ENCODE results near the gene ZNF729. TPM values are rescaled to one million over a fixed set of nuclear protein-coding genes. Genes with fewer than 3 reads are reported as not detected.

Gene ZNF729
- total RNA-seq, 1 experiment from 2014 or later = not detected

GRCh38 chr19:22256856-22257255 is 29.4 kb upstream of the ZNF729 start:
- H3K4me3 Mint-ChIP-seq = no peak overlapping the region

More at GRCh38 chr19:22256856-22257255, 29.4 kb upstream of the ZNF729 start:
- H2BK5ac ChIP-seq (ENCODE audit: insufficient read length, low read length) = no peak overlapping the region
- TF ChIP-seq CTCF (conservative IDR thresholded peaks at IDR 0.05) = no peak
- no peak overlapping the region for H3K27ac ChIP-seq (ENCODE audit: insufficient read length, low read depth, low read length)
- no peaks in the 10 kb centered on the region for H3K23me2 ChIP-seq (ENCODE audit: insufficient read length, low read depth, low read length, poor library complexity, severe bottlenecking)
- no peak overlapping the region for H2BK15ac ChIP-seq (ENCODE audit: low read depth, low read length)
- H3K4me1 ChIP-seq (ENCODE audit: insufficient read depth, low read length) = no peaks in the 10 kb centered on the region
- H3K23ac ChIP-seq (ENCODE audit: insufficient read length, low read depth, low read length) = no peak overlapping the region
- no peak overlapping the region for H2BK12ac ChIP-seq (ENCODE audit: insufficient read length, low read depth, low read length)
- H3K79me1 ChIP-seq (ENCODE audit: insufficient read depth, low read depth, low read length, poor library complexity, severe bottlenecking) = no peaks in the 10 kb centered on the region
- H3K9me3 Mint-ChIP-seq = peaks cover 88 to 94% of the 10 kb centered on the region in 2 experiments
- H3K27me3 Mint-ChIP-seq (ENCODE audit: low read depth) = no peaks in the 10 kb centered on the region
- no peak overlapping the region for H2BK20ac ChIP-seq (ENCODE audit: low read depth, low read length, poor library complexity, severe bottlenecking)
- H3K79me2 ChIP-seq (ENCODE audit: insufficient read depth, low read length) = no peaks in the 10 kb centered on the region
- no peak overlapping the region for H3K27ac Mint-ChIP-seq
- no peak for DNase-seq
- no peaks in the 10 kb centered on the region for H4K20me1 ChIP-seq (ENCODE audit: control insufficient read depth, insufficient read depth, insufficient read length)
- no peak overlapping the region for H2AFZ ChIP-seq (ENCODE audit: low read length)
- no peak overlapping the region for H3K14ac ChIP-seq (ENCODE audit: insufficient read depth, low read length)
- no peak overlapping the region for H2AK5ac ChIP-seq (ENCODE audit: insufficient read length, low read length)
- no peak overlapping the region for H4K91ac ChIP-seq (ENCODE audit: insufficient read length, low read depth, low read length)
- no peak overlapping the region for H3K4ac ChIP-seq (ENCODE audit: low read depth, low read length)
- H3K56ac ChIP-seq (ENCODE audit: insufficient read length, low read depth, low read length) = no peak overlapping the region
- no peak overlapping the region for H3K18ac ChIP-seq (ENCODE audit: insufficient read length, low read depth, low read length)
- H3K4me2 ChIP-seq (ENCODE audit: insufficient read depth, insufficient read length, low read length) = no peak overlapping the region
- H3K9ac ChIP-seq (ENCODE audit: extremely low read depth, insufficient read length, low read length) = no peak overlapping the region
- H3K27me3 ChIP-seq (ENCODE audit: insufficient read depth, low read length) = no peaks in the 10 kb centered on the region
- H3K9me3 ChIP-seq (ENCODE audit: control insufficient read depth, low read depth, low read length) = peaks cover 91% of the 10 kb centered on the region
- no peak overlapping the region for H3T11ph ChIP-seq (ENCODE audit: low read length)
- no peak overlapping the region for H4K8ac ChIP-seq (replicated peaks; ENCODE audit: insufficient read length, low read depth, low read length)
- H2BK120ac ChIP-seq (ENCODE audit: low read depth, low read length, poor library complexity, severe bottlenecking) = no peak overlapping the region
- H3K36me3 Mint-ChIP-seq (ENCODE audit: insufficient read depth in 1 of 3, low read depth in 3 of 3) = peaks cover 4 to 32% (median 14%) of the 10 kb centered on the region in 3 experiments; a peak in 5 of 7 replicates
- H3K4me1 Mint-ChIP-seq = no peaks in the 10 kb centered on the region
- H4K5ac ChIP-seq (ENCODE audit: insufficient read length, low read depth, low read length) = no peak overlapping the region

Measured in H9 (cell line).